SK-N-SH (cell line): ENCODE results near the gene KIAA0040.
"Not testable (repeated sequence)": the region's sequence is repeated elsewhere in the genome, so short reads cannot be mapped to it uniquely, and the experiment has no call there.

Source experiments
- CHD2 ChIP-seq: fragments of 150-350 bp; IDR thresholded peaks from 2 replicates; pipeline ENCODE4 v1.6.1; 2018; ENCODE audit warnings: low read length; ENCODE audit not compliant: partially characterized antibody
- EP300 ChIP-seq, 2 experiments: IDR thresholded peaks; 2 replicates each; pipeline versions ENCODE4 v1.4.0 to v1.6.1; 2012; ENCODE audit warnings: borderline replicate concordance in 1 of 2, low read depth in 1 of 2, low read length in 1 of 2
- EZH2phosphoT487 ChIP-seq: fragments of 200-600 bp; sonication (generic); IDR thresholded peaks from 2 replicates; pipeline ENCODE4 v1.6.1; 2017; ENCODE audit warnings: low read depth, mixed run types, mild to moderate bottlenecking, antibody characterized with exemption, moderate library complexity, borderline replicate concordance
- FOSL2 ChIP-seq: IDR thresholded peaks from 2 replicates; pipeline ENCODE4 v1.4.0; 2012; ENCODE audit warnings: low read depth, mild to moderate bottlenecking, moderate library complexity, borderline replicate concordance
- GABPA ChIP-seq: IDR thresholded peaks from 2 replicates; pipeline ENCODE4 v1.4.0; 2012; ENCODE audit warnings: low read depth, mild to moderate bottlenecking
- JUND ChIP-seq: IDR thresholded peaks from 2 replicates; pipeline ENCODE4 v1.4.0; 2012
- MXI1 ChIP-seq: IDR thresholded peaks from 2 replicates; pipeline ENCODE4 v1.6.1; 2012; ENCODE audit warnings: mild to moderate bottlenecking, low read depth, low read length, improper control_type of control experiment
- POLR2AphosphoS5 ChIP-seq: IDR thresholded peaks from 2 replicates; pipeline ENCODE4 v1.6.1; 2012; ENCODE audit warnings: low read depth, low read length
- RFX5 ChIP-seq: IDR thresholded peaks from 2 replicates; pipeline ENCODE4 v1.6.1; 2012; ENCODE audit warnings: mild to moderate bottlenecking, improper control_type of control experiment, low read length
- TAF1 ChIP-seq: IDR thresholded peaks from 2 replicates; pipeline ENCODE4 v1.6.1; 2012; ENCODE audit warnings: low read depth, mild to moderate bottlenecking, low read length, moderate library complexity, borderline replicate concordance
- YY1 ChIP-seq: IDR thresholded peaks from 2 replicates; pipeline ENCODE4 v1.4.0; 2012; ENCODE audit warnings: low read depth, mild to moderate bottlenecking
- TF ChIP-seq, protein P1 (sequence below): fragments of 200-600 bp; sonication (generic); IDR thresholded peaks from 2 replicates; pipeline ENCODE4 v1.6.1; 2017; ENCODE audit warnings: antibody characterized with exemption, mild to moderate bottlenecking, moderate library complexity
- TF ChIP-seq, protein P2 (sequence below): fragments of 150-350 bp; IDR thresholded peaks from 2 replicates; pipeline ENCODE4 v1.6.1; 2017; ENCODE audit warnings: antibody characterized with exemption, low read length, low read depth, borderline replicate concordance
- TF ChIP-seq, protein P3 (sequence below): IDR thresholded peaks from 2 replicates; pipeline ENCODE4 v1.4.0; 2012; ENCODE audit warnings: low read depth, borderline replicate concordance

DNA sequence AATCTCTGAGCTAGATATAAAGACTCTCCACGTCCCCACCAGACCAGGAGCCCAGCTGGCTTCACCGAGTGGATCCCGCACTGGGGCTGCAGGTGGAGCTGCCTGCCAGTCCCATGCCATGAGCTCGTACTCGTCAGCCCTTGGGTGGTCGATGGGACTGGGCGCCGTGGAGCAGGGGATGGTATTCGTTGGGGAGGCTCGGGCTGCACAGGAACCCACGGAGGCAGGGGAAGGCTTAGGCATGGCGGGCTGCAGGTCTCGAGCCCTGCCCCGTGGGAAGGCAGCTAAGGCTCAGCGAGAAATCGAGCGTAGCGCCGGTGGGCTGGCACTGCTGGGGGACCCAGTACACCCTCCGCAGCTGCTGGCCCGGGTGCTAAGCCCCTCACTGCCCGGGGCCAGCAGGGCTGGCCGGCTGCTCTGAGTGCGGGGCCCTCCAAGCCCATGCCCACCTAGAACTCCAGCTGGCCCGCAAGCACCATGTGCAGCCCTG is 84.2 kb downstream of the KIAA0040 start:
- not testable (repeated sequence) for TF ChIP-seq EP300 (IDR thresholded peaks at IDR 0.05; ENCODE audit: borderline replicate concordance in 1 of 2, low read depth in 1 of 2, low read length in 1 of 2); CHD2; GABPA; TAF1; EZH2phosphoT487; JUND; MXI1; POLR2AphosphoS5; FOSL2; YY1; RFX5
- TF ChIP-seq, protein P1, sequence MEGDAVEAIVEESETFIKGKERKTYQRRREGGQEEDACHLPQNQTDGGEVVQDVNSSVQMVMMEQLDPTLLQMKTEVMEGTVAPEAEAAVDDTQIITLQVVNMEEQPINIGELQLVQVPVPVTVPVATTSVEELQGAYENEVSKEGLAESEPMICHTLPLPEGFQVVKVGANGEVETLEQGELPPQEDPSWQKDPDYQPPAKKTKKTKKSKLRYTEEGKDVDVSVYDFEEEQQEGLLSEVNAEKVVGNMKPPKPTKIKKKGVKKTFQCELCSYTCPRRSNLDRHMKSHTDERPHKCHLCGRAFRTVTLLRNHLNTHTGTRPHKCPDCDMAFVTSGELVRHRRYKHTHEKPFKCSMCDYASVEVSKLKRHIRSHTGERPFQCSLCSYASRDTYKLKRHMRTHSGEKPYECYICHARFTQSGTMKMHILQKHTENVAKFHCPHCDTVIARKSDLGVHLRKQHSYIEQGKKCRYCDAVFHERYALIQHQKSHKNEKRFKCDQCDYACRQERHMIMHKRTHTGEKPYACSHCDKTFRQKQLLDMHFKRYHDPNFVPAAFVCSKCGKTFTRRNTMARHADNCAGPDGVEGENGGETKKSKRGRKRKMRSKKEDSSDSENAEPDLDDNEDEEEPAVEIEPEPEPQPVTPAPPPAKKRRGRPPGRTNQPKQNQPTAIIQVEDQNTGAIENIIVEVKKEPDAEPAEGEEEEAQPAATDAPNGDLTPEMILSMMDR: not testable (repeated sequence)
- TF ChIP-seq, protein P2, sequence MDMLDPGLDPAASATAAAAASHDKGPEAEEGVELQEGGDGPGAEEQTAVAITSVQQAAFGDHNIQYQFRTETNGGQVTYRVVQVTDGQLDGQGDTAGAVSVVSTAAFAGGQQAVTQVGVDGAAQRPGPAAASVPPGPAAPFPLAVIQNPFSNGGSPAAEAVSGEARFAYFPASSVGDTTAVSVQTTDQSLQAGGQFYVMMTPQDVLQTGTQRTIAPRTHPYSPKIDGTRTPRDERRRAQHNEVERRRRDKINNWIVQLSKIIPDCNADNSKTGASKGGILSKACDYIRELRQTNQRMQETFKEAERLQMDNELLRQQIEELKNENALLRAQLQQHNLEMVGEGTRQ: not testable (repeated sequence)
- TF ChIP-seq, protein P3, sequence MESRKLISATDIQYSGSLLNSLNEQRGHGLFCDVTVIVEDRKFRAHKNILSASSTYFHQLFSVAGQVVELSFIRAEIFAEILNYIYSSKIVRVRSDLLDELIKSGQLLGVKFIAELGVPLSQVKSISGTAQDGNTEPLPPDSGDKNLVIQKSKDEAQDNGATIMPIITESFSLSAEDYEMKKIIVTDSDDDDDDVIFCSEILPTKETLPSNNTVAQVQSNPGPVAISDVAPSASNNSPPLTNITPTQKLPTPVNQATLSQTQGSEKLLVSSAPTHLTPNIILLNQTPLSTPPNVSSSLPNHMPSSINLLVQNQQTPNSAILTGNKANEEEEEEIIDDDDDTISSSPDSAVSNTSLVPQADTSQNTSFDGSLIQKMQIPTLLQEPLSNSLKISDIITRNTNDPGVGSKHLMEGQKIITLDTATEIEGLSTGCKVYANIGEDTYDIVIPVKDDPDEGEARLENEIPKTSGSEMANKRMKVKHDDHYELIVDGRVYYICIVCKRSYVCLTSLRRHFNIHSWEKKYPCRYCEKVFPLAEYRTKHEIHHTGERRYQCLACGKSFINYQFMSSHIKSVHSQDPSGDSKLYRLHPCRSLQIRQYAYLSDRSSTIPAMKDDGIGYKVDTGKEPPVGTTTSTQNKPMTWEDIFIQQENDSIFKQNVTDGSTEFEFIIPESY: not testable (repeated sequence)
